GM19023 (cell line): ENCODE data around the gene SPTBN2.

Experiments
- ATAC-seq: cut with Tn5 transposase; IDR thresholded peaks from one replicate; pipeline ENCODE4 v1.9.1; 2021; ENCODE audit warnings: mild to moderate bottlenecking, moderate library complexity; ENCODE audit not compliant: unreplicated experiment

SPTBN2 gene

GRCh38 chr11:66728693-66729385, at the start of gene SPTBN2:
Gene SPTBN2, minus strand, starts transcription at chr11:66729216. Its CDS starts 7,976 bp downstream, at chr11:66721240.
- ATAC-seq: no peak

- ATAC-seq: no peak
These were observed 39.8 kb upstream of the SPTBN2 start for GRCh38 chr11:66768818-66769217.

- ATAC-seq: no peak
These were observed 39.1 kb upstream of the SPTBN2 start for GRCh38 chr11:66768088-66768521.

GRCh38 chr11:66767666-66768065, 38.6 kb upstream of the SPTBN2 start:
- ATAC-seq: no peak

- ATAC-seq: no peak
These were observed 37.7 kb upstream of the SPTBN2 start for GRCh38 chr11:66766681-66767080.

GRCh38 chr11:66762088-66762487, 33.1 kb upstream of the SPTBN2 start:
- no peak for ATAC-seq

- no peak for ATAC-seq
These were observed 23.1 kb upstream of the SPTBN2 start for GRCh38 chr11:66752148-66752547.

- no peak for ATAC-seq
These were observed 20.1 kb upstream of the SPTBN2 start for GRCh38 chr11:66749091-66749490.

- ATAC-seq: no peak
These were observed 18.5 kb upstream of the SPTBN2 start for GRCh38 chr11:66747480-66747879.

GRCh38 chr11:66745356-66746235, 16.6 kb upstream of the SPTBN2 start:
- peak; percentile 42 for ATAC-seq

- ATAC-seq: peak; percentile 82
These were observed 15.7 kb upstream of the SPTBN2 start for GRCh38 chr11:66744485-66745355.

GRCh38 chr11:66743271-66743968, 14.4 kb upstream of the SPTBN2 start:
- ATAC-seq: no peak

GRCh38 chr11:66741153-66741552, 12.1 kb upstream of the SPTBN2 start:
- no peak for ATAC-seq

- no peak for ATAC-seq
These were observed 11.0 kb upstream of the SPTBN2 start for GRCh38 chr11:66739983-66740382.

- no peak for ATAC-seq
These were observed 5.2 kb upstream of the SPTBN2 start for GRCh38 chr11:66734215-66734614.

- ATAC-seq: no peak
These were observed 431 bp upstream of the SPTBN2 start for GRCh38 chr11:66729447-66729846.

- ATAC-seq: no peak
These were observed 851 bp downstream of the SPTBN2 start for GRCh38 chr11:66728038-66728692.

GRCh38 chr11:66727282-66728037, 1.6 kb downstream of the SPTBN2 start:
- no peak for ATAC-seq

- no peak for ATAC-seq
These were observed 3.4 kb downstream of the SPTBN2 start for GRCh38 chr11:66725647-66726046.
